HG02678 (cell line): ENCODE results near the gene MBD2.
A peak's percentile ranks its signal among the peaks of the same experiment; 100 is the strongest.
"Not testable (repeated sequence)": the region's sequence is repeated elsewhere in the genome, so short reads cannot be mapped to it uniquely, and the experiment has no call there.

Source experiments
- ATAC-seq: cut with Tn5 transposase; IDR thresholded peaks from one replicate; pipeline ENCODE4 v1.9.1; 2021; ENCODE audit warnings: mild to moderate bottlenecking, moderate library complexity; ENCODE audit not compliant: unreplicated experiment

The MBD2 gene

DNA sequence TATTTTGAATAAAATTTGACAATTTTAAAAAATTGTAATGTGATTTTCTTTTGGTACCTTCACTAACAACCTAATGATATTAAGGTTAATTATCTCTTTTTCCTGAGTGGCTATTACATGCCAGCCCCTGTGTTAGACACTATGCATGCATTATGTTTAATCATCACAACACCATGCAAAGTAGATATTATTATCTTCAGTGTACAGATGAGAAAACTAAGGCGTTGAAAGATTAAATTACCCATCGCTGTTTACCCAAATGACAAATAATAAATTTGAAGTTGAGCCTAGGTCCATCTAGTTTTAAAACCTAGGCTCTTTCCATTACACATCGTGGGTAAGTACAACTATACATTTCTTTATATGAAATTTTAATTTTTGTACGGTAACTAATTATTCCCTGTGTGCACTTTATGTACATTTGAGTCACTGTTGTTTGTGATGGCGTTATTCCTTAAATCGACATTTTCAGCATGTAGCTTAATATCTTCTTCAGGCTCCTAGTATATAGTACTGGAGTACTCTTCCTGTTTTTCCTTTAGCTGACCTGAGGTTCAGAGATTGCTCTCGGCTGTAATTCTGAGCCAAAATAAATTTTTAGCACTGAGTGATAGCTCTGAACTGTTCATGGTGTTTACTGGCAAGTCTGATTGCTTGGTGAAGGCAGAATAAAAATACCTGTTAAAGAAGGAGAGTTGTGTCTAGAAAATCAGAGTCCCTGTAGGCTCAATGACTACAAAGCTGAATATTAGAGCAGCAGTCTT is 13.9 kb upstream of the MBD2 start:
- no peak for ATAC-seq

DNA sequence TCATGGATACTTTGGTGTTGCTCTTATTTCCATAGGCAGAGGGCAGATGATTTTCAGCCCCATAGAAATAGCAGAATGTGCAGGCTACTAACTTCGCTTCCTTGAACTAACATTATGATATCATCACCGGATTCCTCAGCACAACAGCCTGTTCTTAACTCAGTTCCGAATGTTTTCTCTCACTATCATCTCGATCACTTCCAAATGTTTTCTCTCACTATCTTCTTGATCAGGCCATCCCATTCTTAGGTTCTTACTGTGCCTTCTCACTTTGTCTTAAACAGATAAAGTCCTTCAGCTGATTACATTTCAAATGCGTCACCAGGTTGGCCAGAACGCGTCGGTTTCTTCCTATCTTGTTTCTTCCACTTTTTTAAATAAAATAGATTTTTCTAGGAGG is 11.4 kb upstream of the MBD2 start:
- no peak for ATAC-seq

DNA sequence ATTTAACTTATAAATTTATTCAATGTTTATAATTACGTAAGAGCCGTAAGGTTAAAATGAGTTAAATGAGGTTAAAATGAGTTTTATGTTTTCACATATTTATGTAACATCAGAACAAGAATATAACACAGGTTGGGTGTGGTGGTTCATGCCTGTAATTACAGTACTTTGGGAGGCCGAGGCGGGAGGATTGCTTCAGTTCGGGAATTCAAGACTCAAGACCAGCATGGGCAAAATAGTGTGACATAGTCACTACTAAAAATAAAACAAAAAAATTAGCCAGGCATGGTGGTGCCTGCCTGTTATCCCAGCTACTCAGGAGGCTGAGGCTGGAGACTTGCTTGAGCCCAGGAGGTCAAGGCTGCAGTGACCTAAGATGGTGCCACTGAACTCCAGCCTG is 9.3 kb upstream of the MBD2 start:
- no peak for ATAC-seq

- no peak for ATAC-seq
Observed at GRCh38 chr18:54233228-54233625, 8.8 kb upstream of the MBD2 start.

DNA sequence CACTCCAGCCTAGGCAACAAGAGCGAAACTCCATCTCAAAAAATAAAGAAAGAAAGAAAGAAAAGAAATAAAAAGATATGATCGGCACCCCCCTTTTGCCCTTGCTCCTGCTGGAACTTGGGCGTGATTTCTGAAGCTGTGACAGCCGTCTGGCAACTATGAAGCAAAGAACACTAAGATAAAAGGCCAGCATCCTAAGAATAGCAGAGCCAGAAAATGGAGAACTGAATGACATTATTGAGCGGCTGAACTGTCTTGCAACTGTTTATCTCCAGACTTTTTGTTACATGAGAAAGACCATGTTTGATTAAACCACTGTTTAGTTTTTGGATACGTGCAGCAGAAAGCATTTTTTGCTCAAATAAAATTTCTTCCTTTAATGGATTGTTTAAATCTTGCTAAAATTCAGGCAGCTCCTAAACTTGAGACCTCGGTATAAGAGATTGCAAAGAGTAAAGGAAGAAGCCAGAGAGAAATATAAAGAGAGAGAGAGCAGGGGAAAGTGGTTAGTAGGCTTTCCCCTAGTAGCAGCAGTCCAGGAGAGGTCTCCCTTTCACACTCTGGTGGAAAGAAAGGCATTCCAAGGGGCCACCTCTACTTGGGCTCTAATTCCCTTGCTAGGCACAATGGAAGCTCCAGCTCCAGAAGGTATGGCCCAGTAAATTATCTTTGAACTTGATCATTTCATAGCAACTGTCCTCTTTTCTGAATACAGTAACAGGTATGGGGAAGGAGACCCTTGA is 8.2 kb upstream of the MBD2 start:
- ATAC-seq = no peak

- ATAC-seq = no peak
Observed at GRCh38 chr18:54229421-54230059, 5.1 kb upstream of the MBD2 start.

DNA sequence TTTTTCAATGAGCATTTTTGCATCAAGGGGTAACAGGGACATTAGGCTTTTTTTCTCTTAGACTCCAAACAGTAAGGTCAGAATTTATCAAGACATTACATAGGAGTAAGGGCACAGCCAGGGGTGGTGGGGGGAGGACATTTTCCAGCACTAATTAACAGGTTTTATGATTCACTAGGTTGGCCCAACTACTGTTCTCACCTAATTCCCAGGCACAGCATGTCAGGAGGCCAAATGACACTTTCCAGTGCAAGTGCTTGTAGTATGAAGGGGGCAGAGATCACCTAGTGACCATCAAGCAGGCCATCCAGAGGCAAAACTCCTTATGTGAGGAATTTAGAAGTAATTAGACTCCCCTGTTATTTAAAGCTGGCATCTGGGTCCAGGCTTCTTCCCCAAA is 3.9 kb upstream of the MBD2 start:
- ATAC-seq = no peak

- peak; percentile 11 for ATAC-seq
Observed at GRCh38 chr18:54223568-54224241, 764 bp downstream of the MBD2 start.

DNA sequence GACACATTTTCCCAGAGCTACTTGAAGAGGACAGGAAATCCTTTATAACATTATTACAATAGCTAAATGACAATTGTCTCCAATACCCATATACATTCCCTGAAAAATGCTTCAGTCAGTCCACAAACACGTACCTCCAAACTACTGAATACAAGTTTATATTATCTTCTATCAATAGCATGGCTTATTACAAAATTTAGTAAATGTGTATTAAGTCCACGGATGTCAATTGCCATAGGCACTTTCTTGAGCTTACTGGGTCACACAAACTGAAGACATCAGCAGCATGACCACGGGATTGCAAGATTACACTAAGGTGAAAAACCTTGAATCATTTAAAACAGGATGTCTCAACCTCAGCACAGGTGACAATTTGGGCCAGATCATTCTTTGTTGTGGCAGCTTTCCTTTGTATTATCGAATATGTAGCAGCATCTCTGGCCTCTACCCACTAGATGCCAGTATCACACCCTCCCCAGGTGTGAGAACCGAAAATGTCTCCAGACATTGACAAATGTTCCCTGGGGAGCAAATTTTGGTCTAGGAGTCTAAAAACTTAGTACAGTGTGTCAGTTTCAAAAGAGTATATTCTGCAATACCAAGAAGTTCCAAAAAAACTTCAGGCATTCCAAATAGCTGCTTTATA is 1.4 kb downstream of the MBD2 start:
- peak; percentile 33 for ATAC-seq

DNA sequence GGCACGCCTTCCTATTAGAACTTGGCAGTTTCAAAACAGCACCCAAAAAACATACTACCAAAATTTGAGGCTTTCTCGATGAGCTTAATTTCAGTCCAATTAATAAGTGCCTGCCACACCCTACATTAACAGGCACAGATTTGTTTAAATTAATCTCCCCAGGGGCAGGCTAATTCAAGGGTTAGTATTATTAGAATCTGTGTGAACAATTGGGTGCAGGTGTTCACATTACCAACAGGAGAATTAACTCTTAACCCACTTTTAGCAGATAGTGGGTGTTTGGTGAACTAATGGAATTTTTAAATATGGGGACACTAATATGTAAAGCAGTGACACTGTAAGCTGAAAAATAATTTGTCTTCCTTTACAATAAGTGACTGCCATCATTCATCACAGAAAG is 4.1 kb downstream of the MBD2 start:
- ATAC-seq = no peak

DNA sequence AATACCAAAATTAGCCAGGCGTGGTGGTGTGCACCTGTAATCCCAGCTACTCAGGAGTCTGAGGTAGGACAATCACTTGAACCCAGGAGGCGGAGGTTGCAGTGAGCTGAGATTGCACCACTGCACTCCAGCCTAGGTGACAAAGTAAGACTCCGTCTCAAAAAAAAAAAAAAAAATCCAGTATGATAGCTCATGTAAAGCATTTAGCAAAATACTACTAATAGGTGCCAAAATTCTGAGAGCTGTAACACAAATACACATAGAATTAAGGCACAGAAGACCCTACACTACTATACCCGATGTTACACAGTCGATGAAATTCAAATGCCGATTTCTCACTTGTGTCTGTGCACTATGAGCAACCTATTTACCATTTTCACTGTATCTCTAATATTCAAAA is 5.7 kb downstream of the MBD2 start:
- not testable (repeated sequence) for ATAC-seq

GRCh38 chr18:54218299-54218698 is 6.2 kb downstream of the MBD2 start:
- ATAC-seq = no peak

DNA sequence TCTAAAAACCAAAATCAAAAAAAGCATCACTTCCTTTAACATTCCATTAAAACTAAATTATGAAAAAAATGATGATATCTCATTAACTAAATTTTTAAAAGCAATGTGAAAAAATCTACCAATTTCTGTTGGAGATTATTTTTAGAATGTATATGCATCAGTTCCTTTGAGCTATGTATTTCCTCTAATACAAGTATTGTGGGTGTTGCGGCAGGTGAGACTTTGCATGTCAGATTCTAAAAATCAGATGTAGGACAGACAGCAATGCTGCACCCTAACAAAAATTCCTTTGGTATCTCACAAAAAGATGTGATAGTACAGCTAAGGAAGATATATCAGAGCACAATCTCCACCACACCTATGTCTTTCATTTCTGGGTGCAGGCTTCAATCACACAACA is 6.8 kb downstream of the MBD2 start:
- ATAC-seq = peak; percentile 53

DNA sequence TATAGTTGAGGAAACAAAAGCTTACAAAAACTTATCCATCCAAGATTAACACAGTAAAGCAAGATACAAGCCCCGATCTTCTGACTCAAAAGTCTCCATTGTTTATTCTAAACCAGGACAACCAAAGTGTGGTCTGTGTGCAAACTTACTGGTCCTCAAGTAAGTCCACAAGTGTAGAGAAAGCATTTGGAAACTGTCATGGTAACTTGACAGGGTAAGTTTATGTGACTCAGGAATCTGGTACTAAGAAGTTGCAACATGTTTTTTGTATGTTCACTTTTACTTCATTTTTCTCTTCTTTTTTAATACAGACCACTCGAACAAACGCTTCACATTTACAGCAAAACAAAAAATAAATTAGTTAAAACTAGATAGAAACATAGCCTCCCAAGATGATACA is 9.4 kb downstream of the MBD2 start:
- ATAC-seq = no peak

GRCh38 chr18:54210463-54210862 is 14.0 kb downstream of the MBD2 start:
- peak; percentile 29 for ATAC-seq

GRCh38 chr18:54209471-54210180 is 14.8 kb downstream of the MBD2 start:
- peak; percentile 76 for ATAC-seq

GRCh38 chr18:54206447-54206846 is 18.0 kb downstream of the MBD2 start:
- no peak for ATAC-seq

GRCh38 chr18:54205959-54206358 is 18.5 kb downstream of the MBD2 start:
- ATAC-seq = no peak

DNA sequence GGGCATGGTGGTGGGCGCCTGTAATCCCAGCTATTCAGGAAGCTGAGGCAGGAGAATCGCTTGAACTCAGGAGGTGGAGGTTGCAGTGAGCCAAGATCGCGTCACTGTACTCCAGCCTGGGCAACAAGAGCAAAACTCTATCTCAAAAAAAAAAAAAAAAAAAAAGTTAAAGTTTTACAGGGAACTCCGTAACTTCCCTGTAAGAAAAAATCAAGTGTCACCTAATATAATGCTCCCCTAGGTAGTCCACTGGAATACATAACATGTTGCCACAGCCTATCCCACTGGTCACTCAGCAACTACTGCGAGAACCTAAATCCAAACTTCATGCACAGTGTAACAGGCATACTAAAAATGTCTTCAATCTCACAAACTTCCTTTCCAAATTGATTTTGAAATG is 19.0 kb downstream of the MBD2 start:
- not testable (repeated sequence) for ATAC-seq

DNA sequence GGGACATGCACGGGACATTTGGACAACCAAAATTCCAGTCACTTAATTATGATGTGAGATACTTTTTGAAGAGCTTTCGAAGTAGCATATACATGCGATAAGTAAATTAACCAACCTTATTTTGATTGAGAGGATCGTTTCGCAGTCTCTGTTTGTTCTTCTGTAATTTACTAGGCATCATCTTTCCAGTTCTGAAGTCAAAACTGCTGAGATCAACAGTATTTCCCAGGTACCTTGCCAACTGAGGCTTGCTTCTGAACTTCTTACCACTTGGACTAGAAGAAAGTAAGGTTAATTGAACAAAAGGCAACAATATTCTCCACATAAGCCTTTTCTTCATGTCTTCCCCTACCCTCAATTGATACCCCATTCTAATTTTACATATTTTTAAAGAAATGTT is 19.6 kb downstream of the MBD2 start:
- no peak for ATAC-seq
